ENCODE data around the gene CEACAM21.

Gene CEACAM21

GRCh38 chr19:41551212-41551610, 24.8 kb upstream of the CEACAM21 start:
- FAIRE-seq = peak; percentile 27
- TF ChIP-seq TAF1 (IDR thresholded peaks at IDR 0.05; ENCODE audit: borderline replicate concordance, low read depth, low read length) (no peak), POLR2AphosphoS5 (IDR thresholded peaks at IDR 0.05; ENCODE audit: low read depth, low read length) (0 out of 2 replicates have a peak, but pooled peaks have one; percentile 28), POLR2A (IDR thresholded peaks at IDR 0.05; ENCODE audit: low read depth, low read length) (no peak)
- DNase-seq (ENCODE audit: insufficient read length) = no peak

- FAIRE-seq = peak; percentile 93
- TF ChIP-seq POLR2AphosphoS5 (IDR thresholded peaks at IDR 0.05; ENCODE audit: low read depth, low read length) = peak; percentile 48; the same call in 1 of the 2 replicates
- no peak for TF ChIP-seq TAF1 (IDR thresholded peaks at IDR 0.05; ENCODE audit: borderline replicate concordance, low read depth, low read length)
- TF ChIP-seq POLR2A (IDR thresholded peaks at IDR 0.05; ENCODE audit: low read depth, low read length) = no peak
- no peak for DNase-seq (ENCODE audit: insufficient read length)
Observed at GRCh38 chr19:41551711-41552110, 24.3 kb upstream of the CEACAM21 start.

GRCh38 chr19:41552558-41552957, 23.4 kb upstream of the CEACAM21 start:
- peak; percentile 96 for FAIRE-seq
- DNase-seq (ENCODE audit: insufficient read length) = no peak
- TF ChIP-seq POLR2AphosphoS5 (IDR thresholded peaks at IDR 0.05; ENCODE audit: low read depth, low read length) (0 out of 2 replicates have a peak, but pooled peaks have one; percentile 37), POLR2A (IDR thresholded peaks at IDR 0.05; ENCODE audit: low read depth, low read length) (peak; percentile 43; the same call in 1 of the 2 replicates), TAF1 (IDR thresholded peaks at IDR 0.05; ENCODE audit: borderline replicate concordance, low read depth, low read length) (no peak)

DNA sequence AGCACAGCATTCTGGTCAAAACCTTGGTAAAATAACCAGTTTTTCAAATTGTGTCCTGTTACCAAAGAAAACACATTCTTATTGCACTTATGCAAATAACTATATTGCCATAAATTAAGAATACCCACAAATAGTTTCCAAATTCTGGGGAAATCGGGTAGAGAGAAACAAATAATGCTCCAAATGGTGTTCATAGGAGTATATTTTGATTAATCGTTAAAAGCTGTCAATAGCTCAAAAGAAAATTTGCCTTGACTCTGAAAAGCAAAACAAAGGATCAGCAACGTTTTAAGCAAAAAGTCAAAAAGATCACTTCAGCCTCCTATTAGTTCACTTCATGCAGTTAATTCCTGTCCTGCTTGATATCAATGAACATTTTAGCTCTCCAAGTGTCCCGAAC, 22.2 kb upstream of the CEACAM21 start:
- TF ChIP-seq POLR2A (IDR thresholded peaks at IDR 0.05; ENCODE audit: low read depth, low read length) (no peak), TAF1 (IDR thresholded peaks at IDR 0.05; ENCODE audit: borderline replicate concordance, low read depth, low read length) (no peak), POLR2AphosphoS5 (IDR thresholded peaks at IDR 0.05; ENCODE audit: low read depth, low read length) (no peak)
- no peak for FAIRE-seq
- DNase-seq (ENCODE audit: insufficient read length) = no peak

DNA sequence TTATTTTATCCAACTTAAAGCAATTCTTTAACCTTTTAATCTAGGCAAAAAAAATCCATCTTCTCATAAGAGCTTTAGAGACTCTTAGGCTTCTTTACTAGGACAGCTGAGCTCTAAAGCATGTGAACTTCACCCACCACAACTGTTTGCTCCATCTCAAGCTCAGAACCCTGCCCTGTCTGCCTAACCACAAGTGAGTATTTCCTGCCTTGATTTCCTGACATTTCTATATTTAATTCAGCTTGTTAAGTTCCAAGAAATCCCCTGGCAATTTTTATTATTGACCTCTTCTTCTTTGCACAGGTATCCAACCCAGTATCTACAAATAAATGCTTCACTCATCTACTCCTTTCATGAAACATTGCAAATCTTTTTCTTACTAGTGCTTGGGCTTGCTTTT, 21.1 kb upstream of the CEACAM21 start:
- DNase-seq (ENCODE audit: insufficient read length) = no peak
- TF ChIP-seq POLR2A (IDR thresholded peaks at IDR 0.05; ENCODE audit: low read depth, low read length) (no peak), POLR2AphosphoS5 (IDR thresholded peaks at IDR 0.05; ENCODE audit: low read depth, low read length) (no peak), TAF1 (IDR thresholded peaks at IDR 0.05; ENCODE audit: borderline replicate concordance, low read depth, low read length) (no peak)
- FAIRE-seq = no peak

GRCh38 chr19:41555748-41556147, 20.2 kb upstream of the CEACAM21 start:
- no peak for FAIRE-seq
- TF ChIP-seq TAF1 (IDR thresholded peaks at IDR 0.05; ENCODE audit: borderline replicate concordance, low read depth, low read length) = no peak
- no peak for TF ChIP-seq POLR2AphosphoS5 (IDR thresholded peaks at IDR 0.05; ENCODE audit: low read depth, low read length)
- no peak for TF ChIP-seq POLR2A (IDR thresholded peaks at IDR 0.05; ENCODE audit: low read depth, low read length)
- no peak for DNase-seq (ENCODE audit: insufficient read length)

- TF ChIP-seq TAF1 (IDR thresholded peaks at IDR 0.05; ENCODE audit: borderline replicate concordance, low read depth, low read length) = no peak
- TF ChIP-seq POLR2A (IDR thresholded peaks at IDR 0.05; ENCODE audit: low read depth, low read length) = no peak
- TF ChIP-seq POLR2AphosphoS5 (IDR thresholded peaks at IDR 0.05; ENCODE audit: low read depth, low read length) = no peak
- FAIRE-seq (no peak), DNase-seq (ENCODE audit: insufficient read length) (no peak)
Observed at GRCh38 chr19:41563854-41564514, 12.0 kb upstream of the CEACAM21 start.

GRCh38 chr19:41564515-41565378, 11.2 kb upstream of the CEACAM21 start:
- DNase-seq (ENCODE audit: insufficient read length) (no peak), FAIRE-seq (no peak)
- TF ChIP-seq POLR2A (IDR thresholded peaks at IDR 0.05; ENCODE audit: low read depth, low read length) = no peak
- no peak for TF ChIP-seq POLR2AphosphoS5 (IDR thresholded peaks at IDR 0.05; ENCODE audit: low read depth, low read length)
- TF ChIP-seq TAF1 (IDR thresholded peaks at IDR 0.05; ENCODE audit: borderline replicate concordance, low read depth, low read length) = no peak

- DNase-seq (ENCODE audit: insufficient read length) (no peak), FAIRE-seq (no peak)
- no peak for TF ChIP-seq POLR2AphosphoS5 (IDR thresholded peaks at IDR 0.05; ENCODE audit: low read depth, low read length)
Observed at GRCh38 chr19:41565379-41565720, 10.6 kb upstream of the CEACAM21 start.

DNA sequence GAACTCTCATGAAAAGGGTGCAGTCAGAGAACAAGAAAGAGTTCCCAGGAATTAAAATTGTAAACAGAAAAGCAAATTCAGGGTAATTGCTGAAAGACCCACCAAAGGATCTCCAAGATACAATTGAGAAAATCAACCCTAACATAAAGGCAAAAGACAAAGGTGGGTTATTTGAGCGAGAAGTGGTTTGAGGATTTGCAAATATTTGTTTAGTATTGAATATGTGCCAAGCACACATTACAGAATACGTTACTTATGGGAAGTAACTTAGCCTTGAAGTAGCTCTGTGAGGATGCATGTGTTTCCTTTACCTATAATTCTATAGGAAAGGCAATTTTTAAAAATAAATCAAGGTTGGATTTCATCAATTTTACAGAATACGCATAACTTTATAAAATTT, 10.0 kb upstream of the CEACAM21 start:
- no peak for TF ChIP-seq TAF1 (IDR thresholded peaks at IDR 0.05; ENCODE audit: borderline replicate concordance, low read depth, low read length)
- DNase-seq (ENCODE audit: insufficient read length) = no peak
- FAIRE-seq = no peak

DNA sequence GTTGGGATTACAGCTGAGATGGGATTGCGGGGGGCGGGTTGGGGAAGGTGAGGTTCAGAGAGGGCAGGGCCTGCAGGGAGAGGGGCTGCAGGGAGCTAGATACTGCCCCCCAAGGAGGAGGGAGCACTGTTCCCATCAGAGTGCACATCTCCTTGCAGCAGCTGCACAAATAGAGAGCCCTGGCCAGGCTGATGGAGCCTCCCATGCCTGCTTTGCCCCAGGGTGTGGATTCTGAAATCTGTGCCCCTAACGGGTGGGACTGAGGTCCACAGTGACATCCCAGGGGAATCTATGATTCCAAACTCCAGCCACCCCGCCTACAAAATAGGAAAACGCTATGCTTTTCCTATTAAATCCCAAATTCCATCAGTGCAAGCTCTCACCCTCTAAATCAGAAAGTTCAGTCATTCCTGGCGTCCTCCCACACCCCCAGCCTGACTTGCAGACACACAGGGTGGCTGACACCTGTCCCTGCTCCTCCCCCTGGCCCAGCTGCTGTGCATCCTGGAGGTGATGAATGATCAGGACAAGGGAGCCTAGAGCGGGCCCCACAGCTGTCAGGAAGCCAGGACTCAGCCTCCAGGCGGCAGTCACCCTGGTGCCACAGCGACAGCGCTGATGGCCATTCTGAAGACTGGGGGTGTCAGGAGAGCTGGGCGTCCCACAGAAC, 6.3 kb upstream of the CEACAM21 start:
- TF ChIP-seq POLR2A (IDR thresholded peaks at IDR 0.05; ENCODE audit: low read depth, low read length) (no peak; the same call in 1 of the 2 replicates), TAF1 (IDR thresholded peaks at IDR 0.05; ENCODE audit: borderline replicate concordance, low read depth, low read length) (no peak), POLR2AphosphoS5 (IDR thresholded peaks at IDR 0.05; ENCODE audit: low read depth, low read length) (no peak)
- DNase-seq (ENCODE audit: insufficient read length) = no peak
- FAIRE-seq = no peak

Measured in GM12892 (cell line).